K562 (cell line): ENCODE measurements around the gene TUBB4B. TPM values are rescaled to one million over a fixed set of nuclear protein-coding genes. Genes with fewer than 3 reads are reported as not detected.

ENCODE experiments used
- KLF13 ChIP-seq: fragments of 450-650 bp; IDR thresholded peaks from 2 replicates; pipeline ENCODE4 v1.6.1; 2016; ENCODE audit warnings: missing genetic modification characterization, low read depth, mild to moderate bottlenecking, missing compliant biosample characterization, moderate library complexity, borderline replicate concordance
- MXI1 ChIP-seq: IDR thresholded peaks from 2 replicates; pipeline ENCODE4 v1.6.1; 2011; ENCODE audit warnings: low read depth, mild to moderate bottlenecking, improper control_type of control experiment, low read length
- NR2C2 ChIP-seq, 2 experiments: fragments of 200-800 bp in 1 of 2; sonication (Bioruptor generic) in 1 of 2; sonication (generic) in 1 of 2; formaldehyde crosslinking in 1 of 2; IDR thresholded peaks; 2 replicates each; pipeline versions ENCODE4 v1.6.1 to v1.8.0; 2016 to 2022; ENCODE audit warnings: mild to moderate bottlenecking in 1 of 2, missing compliant biosample characterization in 1 of 2, missing genetic modification characterization in 1 of 2, missing genetic modification reagents in 1 of 2
- POLR2B ChIP-seq: fragments of 450-650 bp; IDR thresholded peaks from 2 replicates; pipeline ENCODE4 v1.6.1; 2018; ENCODE audit warnings: low read depth; ENCODE audit not compliant: partially characterized antibody
- SNRNP70 ChIP-seq: fragments of 200-400 bp; formaldehyde crosslinking; optimal IDR thresholded peaks from 2 replicates; pipeline ENCODE3; 2017; ENCODE audit warnings: low read depth, low read length
- TSC22D4 ChIP-seq: fragments of 450-650 bp; IDR thresholded peaks from 2 replicates; pipeline ENCODE4 v1.6.1; 2016; ENCODE audit warnings: missing genetic modification characterization, missing biosample characterization, control low read depth
- YY1 ChIP-seq, 3 experiments: IDR thresholded peaks; 2 replicates each; pipeline ENCODE4 v1.6.1; 2011; ENCODE audit warnings: low read length in 2 of 3, mild to moderate bottlenecking in 2 of 3, moderate library complexity in 2 of 3, borderline replicate concordance in 1 of 3, control low read depth in 1 of 3, low read depth in 1 of 3; ENCODE audit not compliant: insufficient read depth in 3 of 3, insufficient replicate concordance in 2 of 3, control insufficient read depth in 1 of 3, insufficient read length in 1 of 3; ENCODE audit errors: extremely low read depth in 1 of 3
- polyA plus RNA-seq, 8 experiments: library from polyadenylated mRNA; depleted of rRNA in 4 of 8; stranded (reverse) in 5 of 8; unstranded in 3 of 8; fragments of >200 nt; fragmentation: Nextera tagmentation in 2 of 8; fragmentation: Illumina TruSeq in 1 of 8; extraction: Ambion mirVana in 2 of 8; extraction: Trizol in 1 of 8; gene quantifications; 2 replicates each; pipeline versions ENCODE4 v1.2.1 to v1.2.3, GENCODE V29; 2011 to 2014; ENCODE audit warnings: inconsistent platforms in 1 of 8, missing spikeins in 1 of 8
- total RNA-seq, 7 experiments: library from RNA; depleted of rRNA in 6 of 7; stranded (reverse); fragments of >200 nt in 6 of 7; fragmentation: Illumina TruSeq in 2 of 7; extraction: Trizol in 2 of 7; gene quantifications; 2 replicates each; pipeline versions ENCODE4 v1.2.1 to v1.2.3, GENCODE V29; 2011 to 2021; ENCODE audit warnings: low replicate concordance in 1 of 7
- TF ChIP-seq, protein P1 (sequence below): fragments of 200-400 bp; formaldehyde crosslinking; IDR thresholded peaks from 2 replicates; pipeline ENCODE4 v1.6.1; 2017; ENCODE audit warnings: mild to moderate bottlenecking, low read depth, low read length, moderate library complexity
- TF ChIP-seq, protein P2 (sequence below): IDR thresholded peaks from 2 replicates; pipeline ENCODE4 v1.6.1; 2014; ENCODE audit warnings: antibody characterized with exemption
- TF ChIP-seq, protein P3 (sequence below), 2 experiments: IDR thresholded peaks; 2 replicates each; pipeline ENCODE4 v1.6.1; 2012; ENCODE audit warnings: improper control_type of control experiment in 2 of 2, low read depth in 2 of 2, low read length in 2 of 2, borderline replicate concordance in 1 of 2
- TF ChIP-seq, protein P4 (sequence below), 2 experiments: fragments of 450-650 bp in 1 of 2; IDR thresholded peaks; 2 replicates each; pipeline ENCODE4 v1.6.1; 2011 to 2017; ENCODE audit warnings: low read depth in 2 of 2, antibody characterized with exemption in 1 of 2, borderline replicate concordance in 1 of 2, low read length in 1 of 2, mild to moderate bottlenecking in 1 of 2, mixed read lengths in 1 of 2; ENCODE audit not compliant: control insufficient read depth in 1 of 2
- TF ChIP-seq, protein P5 (sequence below): IDR thresholded peaks from 2 replicates; pipeline ENCODE4 v1.6.1; 2016; ENCODE audit warnings: missing genetic modification characterization, missing compliant biosample characterization

TUBB4B gene
- total and polyA plus RNA-seq, 9 of the 15 experiments (the other 6 are each of a cell fraction or from before 2014, with no cell fraction given), result 24.1 to 443 (median 268) TPM

DNA sequence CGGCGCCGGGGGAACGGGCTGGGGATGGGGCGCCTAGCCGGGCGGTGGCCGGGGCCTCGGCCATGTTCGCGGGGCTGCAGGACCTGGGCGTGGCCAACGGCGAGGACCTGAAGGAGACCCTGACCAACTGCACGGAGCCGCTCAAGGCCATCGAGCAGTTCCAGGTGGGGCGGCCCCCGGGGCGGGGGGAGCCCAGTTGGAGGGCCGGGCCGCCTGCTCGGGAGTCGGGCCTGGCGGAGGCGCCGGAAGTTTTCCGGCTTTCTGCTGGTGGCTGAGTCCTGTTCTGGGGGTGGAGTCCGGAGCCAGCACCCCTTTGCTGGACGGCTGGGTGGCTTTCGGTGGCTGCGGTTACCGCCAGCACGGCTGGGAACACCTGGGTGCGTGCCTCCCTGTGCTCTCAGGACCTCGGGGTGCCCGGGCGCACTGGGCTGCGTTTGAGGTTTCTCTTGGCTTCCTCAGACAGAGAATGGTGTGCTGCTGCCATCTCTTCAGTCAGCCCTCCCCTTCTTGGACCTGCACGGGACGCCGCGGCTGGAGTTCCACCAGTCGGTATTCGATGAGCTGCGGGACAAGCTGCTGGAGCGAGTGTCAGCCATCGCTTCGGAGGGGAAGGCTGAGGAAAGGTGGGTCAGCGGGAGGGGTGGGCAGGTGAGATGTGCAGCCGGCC is 14.5 kb downstream of the TUBB4B start (continued):
- TF ChIP-seq, protein P1, sequence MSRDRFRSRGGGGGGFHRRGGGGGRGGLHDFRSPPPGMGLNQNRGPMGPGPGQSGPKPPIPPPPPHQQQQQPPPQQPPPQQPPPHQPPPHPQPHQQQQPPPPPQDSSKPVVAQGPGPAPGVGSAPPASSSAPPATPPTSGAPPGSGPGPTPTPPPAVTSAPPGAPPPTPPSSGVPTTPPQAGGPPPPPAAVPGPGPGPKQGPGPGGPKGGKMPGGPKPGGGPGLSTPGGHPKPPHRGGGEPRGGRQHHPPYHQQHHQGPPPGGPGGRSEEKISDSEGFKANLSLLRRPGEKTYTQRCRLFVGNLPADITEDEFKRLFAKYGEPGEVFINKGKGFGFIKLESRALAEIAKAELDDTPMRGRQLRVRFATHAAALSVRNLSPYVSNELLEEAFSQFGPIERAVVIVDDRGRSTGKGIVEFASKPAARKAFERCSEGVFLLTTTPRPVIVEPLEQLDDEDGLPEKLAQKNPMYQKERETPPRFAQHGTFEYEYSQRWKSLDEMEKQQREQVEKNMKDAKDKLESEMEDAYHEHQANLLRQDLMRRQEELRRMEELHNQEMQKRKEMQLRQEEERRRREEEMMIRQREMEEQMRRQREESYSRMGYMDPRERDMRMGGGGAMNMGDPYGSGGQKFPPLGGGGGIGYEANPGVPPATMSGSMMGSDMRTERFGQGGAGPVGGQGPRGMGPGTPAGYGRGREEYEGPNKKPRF, result no peak
- TF ChIP-seq TSC22D4 (no peak), SNRNP70 (no peak), MXI1 (no peak), NR2C2 (CRISPR knock-in tag; IDR thresholded peaks at IDR 0.05) (no peak), NR2C2 (tag; IDR thresholded peaks at IDR 0.05) (peak; percentile 44), YY1 (IDR thresholded peaks at IDR 0.05; ENCODE audit: borderline replicate concordance in 1 of 3, control insufficient read depth in 1 of 3, extremely low read depth in 1 of 3, insufficient read depth in 3 of 3, insufficient read length in 1 of 3, insufficient replicate concordance in 2 of 3, low read depth in 1 of 3, low read length in 2 of 3) (peak in 2 of 3 experiments; percentile 14 to 72), KLF13 (no peak), POLR2B (no peak)
- TF ChIP-seq, protein P2, sequence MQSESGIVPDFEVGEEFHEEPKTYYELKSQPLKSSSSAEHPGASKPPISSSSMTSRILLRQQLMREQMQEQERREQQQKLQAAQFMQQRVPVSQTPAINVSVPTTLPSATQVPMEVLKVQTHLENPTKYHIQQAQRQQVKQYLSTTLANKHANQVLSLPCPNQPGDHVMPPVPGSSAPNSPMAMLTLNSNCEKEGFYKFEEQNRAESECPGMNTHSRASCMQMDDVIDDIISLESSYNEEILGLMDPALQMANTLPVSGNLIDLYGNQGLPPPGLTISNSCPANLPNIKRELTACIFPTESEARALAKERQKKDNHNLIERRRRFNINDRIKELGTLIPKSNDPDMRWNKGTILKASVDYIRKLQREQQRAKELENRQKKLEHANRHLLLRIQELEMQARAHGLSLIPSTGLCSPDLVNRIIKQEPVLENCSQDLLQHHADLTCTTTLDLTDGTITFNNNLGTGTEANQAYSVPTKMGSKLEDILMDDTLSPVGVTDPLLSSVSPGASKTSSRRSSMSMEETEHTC, result no peak
- TF ChIP-seq, protein P3, sequence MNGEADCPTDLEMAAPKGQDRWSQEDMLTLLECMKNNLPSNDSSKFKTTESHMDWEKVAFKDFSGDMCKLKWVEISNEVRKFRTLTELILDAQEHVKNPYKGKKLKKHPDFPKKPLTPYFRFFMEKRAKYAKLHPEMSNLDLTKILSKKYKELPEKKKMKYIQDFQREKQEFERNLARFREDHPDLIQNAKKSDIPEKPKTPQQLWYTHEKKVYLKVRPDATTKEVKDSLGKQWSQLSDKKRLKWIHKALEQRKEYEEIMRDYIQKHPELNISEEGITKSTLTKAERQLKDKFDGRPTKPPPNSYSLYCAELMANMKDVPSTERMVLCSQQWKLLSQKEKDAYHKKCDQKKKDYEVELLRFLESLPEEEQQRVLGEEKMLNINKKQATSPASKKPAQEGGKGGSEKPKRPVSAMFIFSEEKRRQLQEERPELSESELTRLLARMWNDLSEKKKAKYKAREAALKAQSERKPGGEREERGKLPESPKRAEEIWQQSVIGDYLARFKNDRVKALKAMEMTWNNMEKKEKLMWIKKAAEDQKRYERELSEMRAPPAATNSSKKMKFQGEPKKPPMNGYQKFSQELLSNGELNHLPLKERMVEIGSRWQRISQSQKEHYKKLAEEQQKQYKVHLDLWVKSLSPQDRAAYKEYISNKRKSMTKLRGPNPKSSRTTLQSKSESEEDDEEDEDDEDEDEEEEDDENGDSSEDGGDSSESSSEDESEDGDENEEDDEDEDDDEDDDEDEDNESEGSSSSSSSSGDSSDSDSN (IDR thresholded peaks at IDR 0.05; ENCODE audit: borderline replicate concordance in 1 of 2, low read depth in 2 of 2, low read length in 2 of 2), result 0 out of 4 replicates have a peak, but pooled peaks of 1 of the 2 experiments have one; percentile 24
- TF ChIP-seq, protein P4, sequence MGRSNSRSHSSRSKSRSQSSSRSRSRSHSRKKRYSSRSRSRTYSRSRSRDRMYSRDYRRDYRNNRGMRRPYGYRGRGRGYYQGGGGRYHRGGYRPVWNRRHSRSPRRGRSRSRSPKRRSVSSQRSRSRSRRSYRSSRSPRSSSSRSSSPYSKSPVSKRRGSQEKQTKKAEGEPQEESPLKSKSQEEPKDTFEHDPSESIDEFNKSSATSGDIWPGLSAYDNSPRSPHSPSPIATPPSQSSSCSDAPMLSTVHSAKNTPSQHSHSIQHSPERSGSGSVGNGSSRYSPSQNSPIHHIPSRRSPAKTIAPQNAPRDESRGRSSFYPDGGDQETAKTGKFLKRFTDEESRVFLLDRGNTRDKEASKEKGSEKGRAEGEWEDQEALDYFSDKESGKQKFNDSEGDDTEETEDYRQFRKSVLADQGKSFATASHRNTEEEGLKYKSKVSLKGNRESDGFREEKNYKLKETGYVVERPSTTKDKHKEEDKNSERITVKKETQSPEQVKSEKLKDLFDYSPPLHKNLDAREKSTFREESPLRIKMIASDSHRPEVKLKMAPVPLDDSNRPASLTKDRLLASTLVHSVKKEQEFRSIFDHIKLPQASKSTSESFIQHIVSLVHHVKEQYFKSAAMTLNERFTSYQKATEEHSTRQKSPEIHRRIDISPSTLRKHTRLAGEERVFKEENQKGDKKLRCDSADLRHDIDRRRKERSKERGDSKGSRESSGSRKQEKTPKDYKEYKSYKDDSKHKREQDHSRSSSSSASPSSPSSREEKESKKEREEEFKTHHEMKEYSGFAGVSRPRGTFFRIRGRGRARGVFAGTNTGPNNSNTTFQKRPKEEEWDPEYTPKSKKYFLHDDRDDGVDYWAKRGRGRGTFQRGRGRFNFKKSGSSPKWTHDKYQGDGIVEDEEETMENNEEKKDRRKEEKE (IDR thresholded peaks at IDR 0.05; ENCODE audit: borderline replicate concordance in 1 of 2, control insufficient read depth in 1 of 2, low read depth in 2 of 2, low read length in 1 of 2), result no peak
- TF ChIP-seq, protein P5, sequence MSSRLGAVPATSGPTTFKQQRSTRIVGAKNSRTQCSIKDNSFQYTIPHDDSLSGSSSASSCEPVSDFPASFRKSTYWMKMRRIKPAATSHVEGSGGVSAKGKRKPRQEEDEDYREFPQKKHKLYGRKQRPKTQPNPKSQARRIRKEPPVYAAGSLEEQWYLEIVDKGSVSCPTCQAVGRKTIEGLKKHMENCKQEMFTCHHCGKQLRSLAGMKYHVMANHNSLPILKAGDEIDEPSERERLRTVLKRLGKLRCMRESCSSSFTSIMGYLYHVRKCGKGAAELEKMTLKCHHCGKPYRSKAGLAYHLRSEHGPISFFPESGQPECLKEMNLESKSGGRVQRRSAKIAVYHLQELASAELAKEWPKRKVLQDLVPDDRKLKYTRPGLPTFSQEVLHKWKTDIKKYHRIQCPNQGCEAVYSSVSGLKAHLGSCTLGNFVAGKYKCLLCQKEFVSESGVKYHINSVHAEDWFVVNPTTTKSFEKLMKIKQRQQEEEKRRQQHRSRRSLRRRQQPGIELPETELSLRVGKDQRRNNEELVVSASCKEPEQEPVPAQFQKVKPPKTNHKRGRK (tag), result no peak
